ENCODE measurements around the gene BTNL9. TPM values are rescaled to one million over a fixed set of nuclear protein-coding genes. Genes with fewer than 3 reads are reported as not detected.

Gene BTNL9
- polyA plus RNA-seq, 2 of the 4 experiments (the other 2 are of a cell fraction), result 0.85 to 1.5 TPM

DNA sequence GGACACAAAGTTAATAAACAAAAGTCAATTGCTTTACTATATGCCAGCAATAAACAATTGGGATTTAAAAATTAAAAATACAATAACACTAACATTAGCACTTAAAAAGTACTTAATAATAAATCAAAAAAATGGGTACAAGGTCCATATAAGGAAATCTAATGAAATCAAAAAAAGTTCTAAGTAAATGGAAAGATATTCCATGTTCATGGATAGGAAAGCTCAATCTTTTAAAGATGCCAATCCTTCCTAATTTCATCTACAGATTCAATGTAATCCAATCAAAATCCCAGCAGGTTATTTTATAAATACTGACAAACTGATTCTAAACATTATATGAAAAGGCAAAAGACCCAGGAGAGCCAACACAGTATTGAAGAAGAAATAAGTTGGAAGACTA lies 41.9 kb downstream of the BTNL9 start:
- TF ChIP-seq HOXB5 (CRISPR knock-in tag; IDR thresholded peaks at IDR 0.05), result no peak
- no peak for TF ChIP-seq NFE2L2 (conservative IDR thresholded peaks at IDR 0.05; ENCODE audit: low read length)
- no peak for TF ChIP-seq EHF (CRISPR knock-in tag; IDR thresholded peaks at IDR 0.05)
- TF ChIP-seq FOXS1 (CRISPR knock-in tag; IDR thresholded peaks at IDR 0.05), result no peak
- TF ChIP-seq KDM5A (IDR thresholded peaks at IDR 0.05), result no peak
- TF ChIP-seq CEBPB (IDR thresholded peaks at IDR 0.05), result no peak
- TF ChIP-seq, protein P1, sequence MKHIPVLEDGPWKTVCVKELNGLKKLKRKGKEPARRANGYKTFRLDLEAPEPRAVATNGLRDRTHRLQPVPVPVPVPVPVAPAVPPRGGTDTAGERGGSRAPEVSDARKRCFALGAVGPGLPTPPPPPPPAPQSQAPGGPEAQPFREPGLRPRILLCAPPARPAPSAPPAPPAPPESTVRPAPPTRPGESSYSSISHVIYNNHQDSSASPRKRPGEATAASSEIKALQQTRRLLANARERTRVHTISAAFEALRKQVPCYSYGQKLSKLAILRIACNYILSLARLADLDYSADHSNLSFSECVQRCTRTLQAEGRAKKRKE (CRISPR knock-in tag; IDR thresholded peaks at IDR 0.05; ENCODE audit: low read depth), result no peak
- ATAC-seq (no peak), DNase-seq (ENCODE audit: low read depth in 1 of 2, low spot score in 1 of 2) (no peak), FAIRE-seq (no peak)
- Histone ChIP-seq H3K27ac (no peak overlapping the region), H3K4me1 (no peaks in the 10 kb centered on the region), H3K9me3 (peaks cover 6% of the 10 kb centered on the region; the same call in 2 of the 3 replicates), H3K4me3 (no peak overlapping the region), H3K4me2 (no peak overlapping the region)
- CTCF ChIA-PET, result interaction anchor here (3.5 kb wide), 1 partner anchor 213 kb away, joined by 11 read pairs; no protein-coding TSS in a partner anchor
- POLR2A ChIA-PET, result no interaction called here

DNA sequence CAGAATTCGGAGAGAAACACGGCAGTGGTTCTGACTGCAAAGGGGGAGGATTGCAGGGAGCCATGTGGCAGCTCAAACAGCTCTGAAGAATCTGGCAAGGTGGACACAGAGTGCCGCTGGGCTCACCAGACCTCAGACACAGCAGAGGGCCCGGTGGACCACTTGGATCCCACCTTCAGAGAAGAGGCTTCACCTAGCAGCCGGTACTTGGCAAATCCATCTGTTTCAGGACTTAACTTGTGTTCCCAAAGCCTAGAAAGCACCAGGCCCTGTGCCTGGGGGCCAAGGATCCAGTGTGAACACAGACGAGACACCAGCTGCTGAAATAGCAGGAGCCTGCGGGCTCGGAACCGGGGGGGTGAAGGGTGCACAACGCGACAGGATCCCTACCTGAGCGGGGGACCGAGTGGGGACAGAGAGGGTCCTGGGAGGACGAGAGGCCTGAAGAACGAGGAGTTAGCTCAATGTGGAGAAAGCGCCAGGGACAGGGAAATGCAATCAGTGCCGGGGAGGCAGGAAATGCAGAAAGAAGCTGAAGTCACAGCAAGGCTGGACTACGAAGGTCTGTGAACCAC lies 44.6 kb downstream of the BTNL9 start:
- DNase-seq (ENCODE audit: low read depth in 1 of 2, low spot score in 1 of 2) (no peak), FAIRE-seq (no peak), ATAC-seq (no peak)
- TF ChIP-seq, protein P2, sequence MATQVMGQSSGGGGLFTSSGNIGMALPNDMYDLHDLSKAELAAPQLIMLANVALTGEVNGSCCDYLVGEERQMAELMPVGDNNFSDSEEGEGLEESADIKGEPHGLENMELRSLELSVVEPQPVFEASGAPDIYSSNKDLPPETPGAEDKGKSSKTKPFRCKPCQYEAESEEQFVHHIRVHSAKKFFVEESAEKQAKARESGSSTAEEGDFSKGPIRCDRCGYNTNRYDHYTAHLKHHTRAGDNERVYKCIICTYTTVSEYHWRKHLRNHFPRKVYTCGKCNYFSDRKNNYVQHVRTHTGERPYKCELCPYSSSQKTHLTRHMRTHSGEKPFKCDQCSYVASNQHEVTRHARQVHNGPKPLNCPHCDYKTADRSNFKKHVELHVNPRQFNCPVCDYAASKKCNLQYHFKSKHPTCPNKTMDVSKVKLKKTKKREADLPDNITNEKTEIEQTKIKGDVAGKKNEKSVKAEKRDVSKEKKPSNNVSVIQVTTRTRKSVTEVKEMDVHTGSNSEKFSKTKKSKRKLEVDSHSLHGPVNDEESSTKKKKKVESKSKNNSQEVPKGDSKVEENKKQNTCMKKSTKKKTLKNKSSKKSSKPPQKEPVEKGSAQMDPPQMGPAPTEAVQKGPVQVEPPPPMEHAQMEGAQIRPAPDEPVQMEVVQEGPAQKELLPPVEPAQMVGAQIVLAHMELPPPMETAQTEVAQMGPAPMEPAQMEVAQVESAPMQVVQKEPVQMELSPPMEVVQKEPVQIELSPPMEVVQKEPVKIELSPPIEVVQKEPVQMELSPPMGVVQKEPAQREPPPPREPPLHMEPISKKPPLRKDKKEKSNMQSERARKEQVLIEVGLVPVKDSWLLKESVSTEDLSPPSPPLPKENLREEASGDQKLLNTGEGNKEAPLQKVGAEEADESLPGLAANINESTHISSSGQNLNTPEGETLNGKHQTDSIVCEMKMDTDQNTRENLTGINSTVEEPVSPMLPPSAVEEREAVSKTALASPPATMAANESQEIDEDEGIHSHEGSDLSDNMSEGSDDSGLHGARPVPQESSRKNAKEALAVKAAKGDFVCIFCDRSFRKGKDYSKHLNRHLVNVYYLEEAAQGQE (IDR thresholded peaks at IDR 0.05), result no peak
- TF ChIP-seq CHD2 (IDR thresholded peaks at IDR 0.05; ENCODE audit: low read length, partially characterized antibody), result no peak
- TF ChIP-seq, protein P3, sequence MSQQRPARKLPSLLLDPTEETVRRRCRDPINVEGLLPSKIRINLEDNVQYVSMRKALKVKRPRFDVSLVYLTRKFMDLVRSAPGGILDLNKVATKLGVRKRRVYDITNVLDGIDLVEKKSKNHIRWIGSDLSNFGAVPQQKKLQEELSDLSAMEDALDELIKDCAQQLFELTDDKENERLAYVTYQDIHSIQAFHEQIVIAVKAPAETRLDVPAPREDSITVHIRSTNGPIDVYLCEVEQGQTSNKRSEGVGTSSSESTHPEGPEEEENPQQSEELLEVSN (IDR thresholded peaks at IDR 0.05; ENCODE audit: borderline replicate concordance, low read depth), result no peak
- TF ChIP-seq, protein P4, sequence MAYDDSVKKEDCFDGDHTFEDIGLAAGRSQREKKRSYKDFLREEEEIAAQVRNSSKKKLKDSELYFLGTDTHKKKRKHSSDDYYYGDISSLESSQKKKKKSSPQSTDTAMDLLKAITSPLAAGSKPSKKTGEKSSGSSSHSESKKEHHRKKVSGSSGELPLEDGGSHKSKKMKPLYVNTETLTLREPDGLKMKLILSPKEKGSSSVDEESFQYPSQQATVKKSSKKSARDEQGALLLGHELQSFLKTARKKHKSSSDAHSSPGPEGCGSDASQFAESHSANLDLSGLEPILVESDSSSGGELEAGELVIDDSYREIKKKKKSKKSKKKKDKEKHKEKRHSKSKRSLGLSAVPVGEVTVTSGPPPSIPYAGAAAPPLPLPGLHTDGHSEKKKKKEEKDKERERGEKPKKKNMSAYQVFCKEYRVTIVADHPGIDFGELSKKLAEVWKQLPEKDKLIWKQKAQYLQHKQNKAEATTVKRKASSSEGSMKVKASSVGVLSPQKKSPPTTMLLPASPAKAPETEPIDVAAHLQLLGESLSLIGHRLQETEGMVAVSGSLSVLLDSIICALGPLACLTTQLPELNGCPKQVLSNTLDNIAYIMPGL (CRISPR knock-in tag; IDR thresholded peaks at IDR 0.05; ENCODE audit: borderline replicate concordance), result no peak
- no peak for TF ChIP-seq FOSL2 (IDR thresholded peaks at IDR 0.05)
- TF ChIP-seq FOSL2 (CRISPR knock-in tag; IDR thresholded peaks at IDR 0.05), result no peak
- TF ChIP-seq FOSB (CRISPR knock-in tag; IDR thresholded peaks at IDR 0.05), result no peak
- no peak for TF ChIP-seq MAZ (IDR thresholded peaks at IDR 0.05; ENCODE audit: borderline replicate concordance, low read depth, low read length)
- no peak for TF ChIP-seq KDM1A (IDR thresholded peaks at IDR 0.05; ENCODE audit: low read depth)
- no peak for TF ChIP-seq EHF (CRISPR knock-in tag; IDR thresholded peaks at IDR 0.05)
- TF ChIP-seq, protein P5, sequence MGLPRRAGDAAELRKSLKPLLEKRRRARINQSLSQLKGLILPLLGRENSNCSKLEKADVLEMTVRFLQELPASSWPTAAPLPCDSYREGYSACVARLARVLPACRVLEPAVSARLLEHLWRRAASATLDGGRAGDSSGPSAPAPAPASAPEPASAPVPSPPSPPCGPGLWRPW (IDR thresholded peaks at IDR 0.05), result no peak
- TF ChIP-seq RFX5 (IDR thresholded peaks at IDR 0.05), result no peak
- no peak for TF ChIP-seq RAD21 (conservative IDR thresholded peaks at IDR 0.05 in 1 of 2, IDR thresholded peaks at IDR 0.05 in 1 of 2)
- no peak for TF ChIP-seq HEYL (CRISPR knock-in tag; IDR thresholded peaks at IDR 0.05)
- no peak for TF ChIP-seq PHF8 (IDR thresholded peaks at IDR 0.05; ENCODE audit: borderline replicate concordance, low read depth)
- TF ChIP-seq RCOR1 (IDR thresholded peaks at IDR 0.05; ENCODE audit: low read depth, low read length), result no peak
- TF ChIP-seq, protein P1 (CRISPR knock-in tag; IDR thresholded peaks at IDR 0.05; ENCODE audit: low read depth), result no peak
- TF ChIP-seq, protein P6, sequence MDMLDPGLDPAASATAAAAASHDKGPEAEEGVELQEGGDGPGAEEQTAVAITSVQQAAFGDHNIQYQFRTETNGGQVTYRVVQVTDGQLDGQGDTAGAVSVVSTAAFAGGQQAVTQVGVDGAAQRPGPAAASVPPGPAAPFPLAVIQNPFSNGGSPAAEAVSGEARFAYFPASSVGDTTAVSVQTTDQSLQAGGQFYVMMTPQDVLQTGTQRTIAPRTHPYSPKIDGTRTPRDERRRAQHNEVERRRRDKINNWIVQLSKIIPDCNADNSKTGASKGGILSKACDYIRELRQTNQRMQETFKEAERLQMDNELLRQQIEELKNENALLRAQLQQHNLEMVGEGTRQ (IDR thresholded peaks at IDR 0.05), result no peak
- CTCF ChIA-PET, result interaction anchor here (3.5 kb wide), 1 partner anchor 216 kb away, joined by 11 read pairs; no protein-coding TSS in a partner anchor
- POLR2A ChIA-PET, result no interaction called here
- H3K9me3 ChIP-seq, result peaks cover 3% of the 10 kb centered on the region; the same call in 1 of the 3 replicates
- no peak overlapping the region for H3K27ac ChIP-seq
- WGBS (ENCODE audit: missing lambda C conversion rate), result 66% methylated on average over 17 of the region's 18 CpGs
- H3K4me3 ChIP-seq, result no peak overlapping the region
- no peak overlapping the region for H3K4me2 ChIP-seq
- no peaks in the 10 kb centered on the region for H3K4me1 ChIP-seq

Data from A549 (cell line).